ENCODE measurements around the gene KLHL6. TPM values are rescaled to one million over a fixed set of nuclear protein-coding genes. Genes with fewer than 3 reads are reported as not detected.

The KLHL6 gene
- total RNA-seq, 1 donor from 2014 or later = 7.7 TPM

DNA sequence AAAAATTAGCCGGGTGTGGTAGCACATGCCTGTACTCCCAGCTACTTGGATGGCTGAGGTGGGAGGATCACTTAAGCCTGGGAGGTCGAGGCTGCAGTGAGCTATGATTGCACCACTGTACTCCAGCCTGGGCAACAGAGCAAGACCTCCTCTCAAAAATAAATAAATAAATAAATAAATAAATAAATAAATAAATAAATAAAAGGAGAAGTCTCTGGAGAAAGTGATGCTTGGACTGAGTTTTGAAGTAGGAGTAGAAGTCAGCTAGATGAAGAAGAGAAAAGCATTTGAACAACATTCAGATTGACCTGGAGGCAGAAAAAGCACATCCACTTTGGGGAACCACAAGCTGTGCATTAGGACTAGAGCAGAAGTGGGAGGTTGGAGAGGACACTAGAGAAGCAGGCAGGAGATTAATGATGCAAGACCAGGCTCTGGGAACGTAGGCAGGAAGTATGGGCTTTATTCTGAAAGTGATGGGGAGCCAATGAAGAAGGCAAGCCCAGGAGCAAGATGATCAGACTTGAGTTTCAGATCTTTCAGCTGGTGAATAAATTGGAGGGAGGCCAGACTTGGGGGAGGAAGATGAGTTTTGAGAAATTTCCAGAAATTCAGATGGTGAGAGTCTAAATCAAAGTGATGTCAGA, 48.7 kb downstream of the KLHL6 start:
- DNase-seq (ENCODE audit: low read depth, low spot score) = no peak

GRCh38 chr3:183504597-183504996, 50.9 kb downstream of the KLHL6 start:
- no peak for DNase-seq (ENCODE audit: low read depth, low spot score)

GRCh38 chr3:183503746-183504145, 51.8 kb downstream of the KLHL6 start:
- DNase-seq (ENCODE audit: low read depth, low spot score) = no peak

DNA sequence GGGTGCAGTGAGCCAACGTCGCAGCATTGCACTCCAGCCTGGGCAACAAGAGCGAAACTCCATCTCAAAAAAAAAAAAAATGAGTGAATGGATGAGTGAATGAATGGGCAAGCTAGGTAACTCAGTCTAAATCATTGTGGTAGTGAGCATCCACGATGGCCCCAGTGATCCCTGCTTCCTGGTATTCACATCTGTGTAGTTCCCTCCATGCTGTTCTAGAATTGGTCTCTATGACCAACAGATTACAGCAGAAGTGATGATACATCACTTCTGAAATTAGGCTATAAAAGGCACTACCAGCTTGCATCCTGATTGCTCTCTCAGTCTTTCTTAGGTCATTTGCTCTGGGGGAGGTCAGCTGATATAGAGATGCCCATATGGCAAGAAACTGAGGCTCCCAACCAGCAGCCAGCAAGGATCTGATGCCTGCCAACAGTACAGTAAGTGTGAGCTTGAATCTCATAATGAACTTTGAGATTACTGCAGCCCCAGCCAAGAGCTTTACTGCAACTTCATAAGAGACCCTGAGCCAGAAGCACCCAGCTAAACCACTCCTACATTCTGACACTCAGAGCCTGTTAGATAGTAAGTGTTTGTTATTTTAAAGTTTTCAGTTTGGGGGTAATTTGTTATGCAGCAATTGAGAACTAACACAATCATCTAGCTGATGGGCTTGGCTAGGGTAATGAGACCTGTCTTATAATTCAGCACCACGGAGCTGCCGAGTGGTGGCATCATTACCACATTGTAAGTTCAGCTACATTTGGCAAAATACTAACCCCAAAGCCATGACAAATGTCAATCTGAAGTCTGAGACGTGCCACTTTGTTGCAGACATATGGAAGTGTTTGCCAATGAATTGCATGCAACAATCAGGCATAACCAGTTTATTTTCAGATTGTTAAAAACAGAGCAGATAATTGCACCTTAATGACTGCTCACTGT, 53.0 kb downstream of the KLHL6 start:
- no peak for DNase-seq (ENCODE audit: low read depth, low spot score)

GRCh38 chr3:183500981-183501704, 54.4 kb downstream of the KLHL6 start:
- DNase-seq (ENCODE audit: low read depth, low spot score) = no peak

- no peak for DNase-seq (ENCODE audit: low read depth, low spot score)
Measured at GRCh38 chr3:183500319-183500718, 55.2 kb downstream of the KLHL6 start.

GRCh38 chr3:183498634-183499033, 56.9 kb downstream of the KLHL6 start:
- DNase-seq (ENCODE audit: low read depth, low spot score) = no peak

- no peak for DNase-seq (ENCODE audit: low read depth, low spot score)
Measured at GRCh38 chr3:183497313-183497712, 58.2 kb downstream of the KLHL6 start.

GRCh38 chr3:183496311-183496710, 59.2 kb downstream of the KLHL6 start:
- no peak for DNase-seq (ENCODE audit: low read depth, low spot score)

GRCh38 chr3:183494341-183494740, 61.2 kb downstream of the KLHL6 start:
- DNase-seq (ENCODE audit: low read depth, low spot score) = no peak

GRCh38 chr3:183493296-183494045, 62.0 kb downstream of the KLHL6 start:
- no peak for DNase-seq (ENCODE audit: low read depth, low spot score)

DNA sequence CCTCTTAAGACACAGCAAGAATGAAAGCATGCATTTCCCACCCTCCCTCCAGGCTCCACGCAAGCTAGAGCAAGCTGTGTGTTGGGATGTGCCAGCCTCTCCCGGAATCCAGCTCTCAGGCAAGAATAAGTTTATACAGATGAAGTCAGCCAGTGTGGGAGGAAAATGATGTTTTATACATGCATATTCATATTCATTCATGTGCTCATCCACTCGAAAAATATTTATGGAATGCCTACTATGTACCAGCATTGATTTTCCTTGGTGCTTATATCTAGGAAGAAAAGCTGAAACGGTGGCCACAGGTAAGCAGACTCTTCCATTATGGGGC, 62.7 kb downstream of the KLHL6 start:
- no peak for DNase-seq (ENCODE audit: low read depth, low spot score)

DNA sequence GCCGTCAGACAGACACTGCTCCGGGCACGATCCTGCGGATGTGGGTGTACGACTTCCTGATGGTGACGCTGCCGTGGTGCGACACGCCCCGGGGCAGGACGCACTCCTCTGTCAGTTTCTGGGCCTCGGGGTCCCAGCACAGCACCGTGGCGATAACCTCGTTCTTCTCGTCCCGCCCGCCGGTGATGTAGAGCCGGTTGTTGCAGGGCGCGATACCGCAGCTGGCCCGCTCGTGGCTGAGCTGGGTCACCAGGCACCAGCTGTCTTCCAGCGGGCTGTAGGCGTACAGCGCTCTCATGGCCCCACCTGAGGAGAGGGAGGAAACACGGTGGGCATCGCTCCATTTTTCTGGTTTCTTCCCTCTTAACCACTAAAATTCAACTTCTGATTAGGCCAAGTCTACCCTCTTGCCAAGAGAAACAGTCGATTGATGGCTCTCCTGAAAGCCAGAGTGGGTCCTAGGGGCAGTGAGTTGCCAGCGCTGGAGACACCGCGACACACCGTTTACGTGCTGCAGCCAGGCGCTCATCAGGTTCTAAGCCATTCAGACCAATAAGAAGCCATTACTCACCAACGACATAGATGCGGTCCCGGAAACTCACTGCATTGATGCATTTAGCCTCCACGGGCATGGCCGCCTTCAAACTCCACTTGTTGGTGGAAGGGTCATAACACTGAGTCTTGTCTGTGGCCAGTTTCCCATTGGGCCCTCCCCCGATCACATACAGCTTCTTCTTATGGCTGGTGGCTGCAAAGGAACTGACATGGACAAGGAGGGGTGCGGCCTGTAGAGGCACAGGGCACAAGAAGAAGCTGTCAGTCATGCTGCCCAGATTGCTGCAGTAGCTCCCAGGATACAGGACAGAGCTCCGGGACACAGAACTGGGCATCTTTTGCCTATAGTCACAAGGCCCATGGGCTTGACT, 63.3 kb downstream of the KLHL6 start:
- no peak for DNase-seq (ENCODE audit: low read depth, low spot score)

DNA sequence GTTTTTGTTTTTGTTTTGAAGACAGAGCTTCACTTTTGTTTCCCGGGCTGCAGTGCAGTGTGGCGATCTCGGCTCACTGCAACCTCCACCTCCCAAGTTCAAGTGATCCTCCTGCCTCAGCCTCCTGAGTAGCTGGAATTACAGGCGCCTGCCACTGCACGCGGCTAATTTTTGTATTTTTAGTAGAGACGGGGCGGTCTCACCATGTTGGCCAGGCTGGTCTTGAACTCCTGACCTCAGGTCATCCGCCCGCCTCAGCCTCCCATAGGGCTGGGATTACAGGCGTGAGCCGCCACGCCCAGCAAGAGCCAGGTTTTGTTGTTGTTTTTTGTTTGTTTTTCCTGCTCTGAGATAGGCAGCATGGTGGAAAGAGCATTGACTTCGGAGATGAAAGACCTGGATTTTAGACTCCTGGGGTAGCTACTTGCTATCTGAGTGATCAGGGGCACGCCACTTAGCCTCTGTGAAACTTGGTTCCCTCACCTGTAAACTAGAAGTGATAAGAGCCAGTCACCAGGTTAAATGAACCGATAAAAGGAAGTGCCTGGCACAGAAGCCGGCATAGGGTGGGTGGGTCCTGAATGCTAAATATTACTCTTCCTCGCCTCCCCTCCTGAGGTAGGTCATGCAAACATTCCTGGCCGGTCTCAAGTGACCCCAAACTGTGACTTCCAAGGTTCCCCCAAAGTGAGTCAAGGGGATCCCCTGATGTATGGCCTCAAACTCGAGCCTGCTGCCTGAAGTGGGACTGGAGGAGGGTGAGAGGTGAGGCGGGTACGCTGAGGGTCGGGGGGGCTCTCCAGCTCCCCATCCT, 64.2 kb downstream of the KLHL6 start:
- DNase-seq (ENCODE audit: low read depth, low spot score) = no peak

- DNase-seq (ENCODE audit: low read depth, low spot score) = peak; percentile 82
Measured at GRCh38 chr3:183490653-183491052, 64.9 kb downstream of the KLHL6 start.

- no peak for DNase-seq (ENCODE audit: low read depth, low spot score)
Measured at GRCh38 chr3:183490211-183490601, 65.3 kb downstream of the KLHL6 start.

- DNase-seq (ENCODE audit: low read depth, low spot score) = no peak
Measured at GRCh38 chr3:183489455-183490210, 65.9 kb downstream of the KLHL6 start.

GRCh38 chr3:183488343-183488742, 67.2 kb downstream of the KLHL6 start:
- no peak for DNase-seq (ENCODE audit: low read depth, low spot score)

GRCh38 chr3:183487896-183488295, 67.6 kb downstream of the KLHL6 start:
- DNase-seq (ENCODE audit: low read depth, low spot score) = no peak
